Measurements from ENCODE around the gene CHTF8.

The CHTF8 gene, protein sequence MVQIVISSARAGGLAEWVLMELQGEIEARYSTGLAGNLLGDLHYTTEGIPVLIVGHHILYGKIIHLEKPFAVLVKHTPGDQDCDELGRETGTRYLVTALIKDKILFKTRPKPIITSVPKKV

DNA sequence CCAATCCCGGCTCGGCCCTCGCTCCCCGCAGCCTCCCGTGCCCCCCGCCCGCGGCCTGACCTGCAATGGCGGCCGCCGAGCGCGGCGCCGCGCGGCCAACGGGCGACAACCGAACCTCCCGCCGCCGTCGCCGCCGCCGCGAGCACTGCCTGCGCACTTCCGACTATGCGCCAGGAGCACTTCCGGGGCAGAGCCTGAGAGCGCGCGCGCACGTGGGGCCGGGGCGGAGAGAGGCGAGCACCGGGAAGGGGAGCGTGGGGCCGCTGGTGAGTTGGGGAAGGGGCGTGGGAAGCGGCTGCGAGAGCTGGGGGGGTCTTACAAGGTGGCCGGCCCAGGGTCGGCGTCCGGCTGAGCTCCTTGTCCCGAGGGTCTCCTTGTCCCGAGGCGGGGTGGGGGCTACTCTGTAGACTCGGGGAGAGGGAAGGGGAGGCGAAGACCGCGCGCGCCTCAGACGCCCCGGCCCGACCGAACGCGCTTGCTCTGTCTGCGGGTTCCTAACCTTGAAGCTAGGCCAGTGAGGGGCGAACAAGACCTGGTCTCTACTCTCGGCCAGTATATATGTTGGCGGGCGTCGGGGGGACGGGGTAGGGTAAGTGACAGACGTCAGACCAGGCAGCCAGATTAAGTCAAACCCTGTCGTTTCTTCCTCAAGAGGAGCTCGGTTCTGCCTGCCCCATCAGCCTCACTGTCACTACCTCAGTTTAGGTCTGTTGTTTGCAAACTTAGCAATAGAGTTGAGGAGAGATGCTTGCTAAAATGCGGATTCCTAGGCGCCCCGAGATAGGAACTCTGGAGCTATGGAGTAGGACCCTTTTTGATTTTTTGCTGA is at the start of gene CHTF8, which contains the start of gene UTP4:
CHTF8 (minus strand) TSS at position 165 of the 829 bp plus-strand sequence. CDS start 11,130 bp downstream, outside the sequence.
UTP4 (plus strand) TSS at position 226 of the 829 bp plus-strand sequence. CDS start 811 bp downstream, outside the sequence.
- peak within 1 kb of the TSS; percentile 96 for H3K27ac ChIP-seq
- TF ChIP-seq, protein P1, sequence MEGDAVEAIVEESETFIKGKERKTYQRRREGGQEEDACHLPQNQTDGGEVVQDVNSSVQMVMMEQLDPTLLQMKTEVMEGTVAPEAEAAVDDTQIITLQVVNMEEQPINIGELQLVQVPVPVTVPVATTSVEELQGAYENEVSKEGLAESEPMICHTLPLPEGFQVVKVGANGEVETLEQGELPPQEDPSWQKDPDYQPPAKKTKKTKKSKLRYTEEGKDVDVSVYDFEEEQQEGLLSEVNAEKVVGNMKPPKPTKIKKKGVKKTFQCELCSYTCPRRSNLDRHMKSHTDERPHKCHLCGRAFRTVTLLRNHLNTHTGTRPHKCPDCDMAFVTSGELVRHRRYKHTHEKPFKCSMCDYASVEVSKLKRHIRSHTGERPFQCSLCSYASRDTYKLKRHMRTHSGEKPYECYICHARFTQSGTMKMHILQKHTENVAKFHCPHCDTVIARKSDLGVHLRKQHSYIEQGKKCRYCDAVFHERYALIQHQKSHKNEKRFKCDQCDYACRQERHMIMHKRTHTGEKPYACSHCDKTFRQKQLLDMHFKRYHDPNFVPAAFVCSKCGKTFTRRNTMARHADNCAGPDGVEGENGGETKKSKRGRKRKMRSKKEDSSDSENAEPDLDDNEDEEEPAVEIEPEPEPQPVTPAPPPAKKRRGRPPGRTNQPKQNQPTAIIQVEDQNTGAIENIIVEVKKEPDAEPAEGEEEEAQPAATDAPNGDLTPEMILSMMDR (conservative IDR thresholded peaks at IDR 0.05) = no peak
- no peak for TF ChIP-seq ZFX (IDR thresholded peaks at IDR 0.05)

DNA sequence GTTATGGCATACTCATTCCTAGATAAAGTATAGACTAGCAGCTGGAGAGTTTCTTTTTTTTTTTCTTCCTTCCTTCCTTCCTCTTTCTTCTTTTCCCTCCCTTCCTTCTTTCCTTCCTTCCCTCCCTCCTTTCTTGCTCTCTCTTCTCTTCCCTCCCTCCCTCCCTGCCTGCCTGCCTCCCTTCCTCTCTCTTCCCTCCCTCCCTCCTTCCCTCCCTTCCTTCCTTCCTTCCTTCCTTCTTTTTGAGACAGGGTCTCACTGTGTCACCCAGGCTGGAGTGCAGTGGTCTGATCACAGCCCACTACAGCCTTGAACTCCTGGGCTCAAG is 47.6 kb upstream of the CHTF8 start:
- H3K27ac ChIP-seq = peak overlapping the region; percentile 84
- TF ChIP-seq, protein P1 (conservative IDR thresholded peaks at IDR 0.05) = no peak
- TF ChIP-seq ZFX (IDR thresholded peaks at IDR 0.05) = no peak

DNA sequence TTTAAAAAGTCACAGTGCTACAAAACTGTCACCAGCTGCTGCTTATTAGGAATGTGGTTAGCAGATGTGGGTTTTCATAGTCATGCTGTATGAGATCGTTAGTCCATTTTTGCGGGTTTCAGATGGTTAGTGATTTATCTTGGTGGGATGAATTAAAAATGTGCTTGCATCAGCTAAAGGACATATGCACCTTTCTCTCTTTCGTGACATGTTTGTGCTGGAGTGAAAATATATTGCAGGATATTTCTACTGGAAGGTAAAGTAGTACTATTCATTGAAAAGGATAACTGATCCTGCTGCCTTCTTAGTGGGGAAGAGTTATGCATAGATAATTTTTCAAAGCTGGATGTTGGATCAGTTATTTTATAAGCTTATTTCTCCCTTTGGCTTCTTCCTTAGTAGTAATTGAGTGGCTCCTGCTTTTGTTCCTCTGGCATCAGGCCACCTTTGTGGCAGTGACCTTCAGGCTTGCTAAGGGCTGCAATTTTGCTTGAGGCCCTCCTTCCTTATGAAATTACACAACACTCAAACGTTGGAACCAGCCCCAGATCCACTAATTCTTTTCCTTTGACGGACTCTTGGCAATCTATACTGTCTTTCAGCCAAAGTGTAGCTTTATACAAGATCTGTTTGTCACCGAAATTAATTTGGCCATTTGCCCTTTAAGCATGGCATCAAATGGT is 47.1 kb upstream of the CHTF8 start:
- peak overlapping the region; percentile 84 for H3K27ac ChIP-seq
- TF ChIP-seq, protein P1 (conservative IDR thresholded peaks at IDR 0.05) = no peak
- no peak for TF ChIP-seq ZFX (IDR thresholded peaks at IDR 0.05)

DNA sequence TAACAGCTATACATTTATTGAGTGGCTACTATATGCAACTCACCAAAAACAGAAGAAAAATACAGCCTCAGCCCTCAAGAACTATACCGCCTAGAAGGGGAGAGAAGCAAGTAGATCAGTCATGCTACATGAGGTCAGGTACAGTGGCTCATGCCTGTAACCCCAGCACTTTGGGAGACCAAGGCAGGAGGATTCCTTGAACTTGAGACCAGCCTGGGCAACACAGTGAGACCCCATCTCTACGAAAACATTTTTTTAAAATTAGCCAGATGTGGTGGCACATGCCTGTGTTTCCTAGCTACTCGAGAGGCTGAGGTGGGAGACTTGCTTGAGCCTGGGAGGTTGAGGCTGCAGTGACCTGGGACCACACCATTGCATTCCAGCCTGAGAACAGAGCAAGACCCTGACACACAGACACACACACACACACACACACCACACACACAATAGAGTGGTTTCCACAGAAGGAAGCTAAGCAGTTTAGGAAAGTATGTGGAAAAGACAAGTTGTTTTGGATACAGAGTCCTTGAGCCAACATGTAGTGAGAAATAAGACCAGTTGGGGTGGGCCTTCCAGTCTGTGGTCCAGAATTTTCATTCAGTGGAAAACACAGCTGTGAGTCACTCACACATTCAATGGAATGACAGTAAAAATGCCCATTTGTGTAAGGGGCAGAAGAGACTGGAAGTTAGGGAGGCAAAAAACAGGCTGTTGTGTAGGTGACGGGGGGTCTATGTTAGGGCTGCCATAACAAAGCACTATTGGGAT is 43.8 kb upstream of the CHTF8 start:
- no peak overlapping the region for H3K27ac ChIP-seq
- TF ChIP-seq, protein P1 (conservative IDR thresholded peaks at IDR 0.05) = no peak
- TF ChIP-seq ZFX (IDR thresholded peaks at IDR 0.05) = no peak

DNA sequence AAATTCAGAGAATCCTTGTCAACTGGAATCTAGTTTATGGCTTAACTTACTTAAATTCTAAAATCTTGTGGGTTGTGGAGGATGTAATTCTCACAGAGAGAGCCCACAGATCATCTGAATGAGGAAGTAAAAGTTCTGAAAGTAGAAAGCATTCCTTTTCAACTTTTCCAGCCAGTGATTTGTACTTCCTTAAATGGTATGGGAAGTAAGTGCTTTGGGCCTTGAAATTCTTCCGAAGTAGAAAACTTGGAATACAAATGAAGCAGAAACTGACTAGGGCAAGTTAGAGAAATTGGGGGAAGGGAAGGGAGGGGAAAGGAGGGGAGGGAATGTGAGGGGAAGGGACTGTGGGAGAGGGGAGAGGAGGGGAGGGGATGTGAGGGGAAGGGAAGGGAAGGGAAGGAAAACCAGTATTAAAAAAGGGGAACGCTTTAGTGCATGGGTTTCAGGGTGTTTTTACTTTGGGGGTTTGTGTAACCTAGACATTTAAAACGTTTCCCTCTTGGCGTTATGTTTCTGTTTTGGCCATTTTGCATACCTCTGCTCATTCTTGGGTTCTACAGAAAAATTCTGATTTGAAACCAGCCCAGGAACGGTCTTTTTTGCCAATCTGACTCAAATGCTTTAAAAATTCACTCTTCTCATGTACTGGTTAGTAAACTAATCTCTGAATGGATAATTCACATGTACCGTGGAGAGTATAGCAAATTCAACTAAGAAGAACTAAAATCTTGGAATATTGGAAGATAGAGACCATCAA is 39.1 kb upstream of the CHTF8 start:
- no peak for TF ChIP-seq ZFX (IDR thresholded peaks at IDR 0.05)
- TF ChIP-seq, protein P1 (conservative IDR thresholded peaks at IDR 0.05) = no peak
- no peak overlapping the region for H3K27ac ChIP-seq

DNA sequence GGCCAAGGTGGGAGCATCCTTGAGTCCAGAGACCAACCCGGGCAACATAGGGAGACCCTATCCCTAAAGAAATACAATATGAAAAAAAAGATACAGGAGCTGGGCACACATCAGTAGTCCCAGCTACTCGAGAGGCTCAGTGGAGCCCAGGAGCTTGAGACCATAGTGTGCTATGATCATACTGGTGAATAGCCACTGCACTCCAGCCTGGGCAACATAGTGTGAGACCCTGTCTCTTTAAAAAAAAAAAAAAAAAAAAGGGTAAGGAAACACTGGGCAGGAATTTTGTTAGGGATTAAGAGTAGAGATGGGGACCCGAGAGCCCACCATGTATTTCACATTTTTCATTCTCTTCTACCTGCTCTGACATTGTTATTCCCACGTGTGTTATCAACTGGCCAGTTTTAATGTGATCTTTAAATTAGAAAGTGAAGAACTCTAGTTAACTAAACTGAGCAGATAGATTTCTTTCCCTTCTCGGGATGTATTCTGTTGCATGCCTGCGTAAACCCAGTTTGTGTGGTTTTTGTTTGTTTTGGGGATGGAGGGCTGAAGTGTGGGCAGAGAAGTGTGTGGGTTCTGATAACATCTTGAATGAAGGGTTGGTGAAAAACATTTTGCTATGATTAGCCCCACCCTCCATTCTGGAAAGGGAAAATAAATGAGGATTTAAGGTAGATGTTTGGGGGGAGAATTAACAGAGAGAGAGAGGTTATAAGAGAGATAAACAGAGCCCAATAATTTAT is 37.4 kb upstream of the CHTF8 start:
- no peak overlapping the region for H3K27ac ChIP-seq
- TF ChIP-seq, protein P1 (conservative IDR thresholded peaks at IDR 0.05) = no peak
- TF ChIP-seq ZFX (IDR thresholded peaks at IDR 0.05) = no peak

All from C4-2B (cell line).